SJSA1 (cell line): ENCODE results near the gene TGFBR3L. TPM values are rescaled to one million over a fixed set of nuclear protein-coding genes. Genes with fewer than 3 reads are reported as not detected.

ENCODE experiments used
- DNase-seq, 2 experiments: peaks; one replicate each; pipeline ENCODE4 v3.0.0-alpha.2; 2015 to 2020; ENCODE audit warnings: low spot score in 2 of 2, low read depth in 1 of 2
- H3K27ac ChIP-seq: fragments of 250-450 bp; sonication (Bioruptor Pico); 2 replicates; pipeline ENCODE4 v1.5.1; 2020; ENCODE audit warnings: mild to moderate bottlenecking, moderate library complexity
- H3K27me3 ChIP-seq: fragments of 250-450 bp; sonication (Bioruptor Pico); replicated peaks from 2 replicates; pipeline ENCODE4 v1.5.1; 2020; ENCODE audit warnings: mild to moderate bottlenecking, moderate library complexity
- H3K36me3 ChIP-seq: fragments of 250-450 bp; sonication (Bioruptor Pico); 2 replicates; pipeline ENCODE4 v1.5.1; 2020; ENCODE audit warnings: mild to moderate bottlenecking
- H3K4me1 ChIP-seq: fragments of 250-450 bp; sonication (Bioruptor Pico); replicated peaks from 2 replicates; pipeline ENCODE4 v1.6.1; 2021; ENCODE audit warnings: mild to moderate bottlenecking
- H3K4me3 ChIP-seq: fragments of 250-450 bp; sonication (Bioruptor Pico); 2 replicates; pipeline ENCODE4 v1.5.1; 2020; ENCODE audit warnings: mild to moderate bottlenecking
- H3K9me3 ChIP-seq: fragments of 250-450 bp; sonication (Bioruptor Pico); replicated peaks from 2 replicates; pipeline ENCODE4 v1.5.1; 2020; ENCODE audit warnings: mild to moderate bottlenecking
- total RNA-seq: library from RNA; depleted of rRNA; stranded (reverse); fragments of >200 nt; shearing (Covaris generic); gene quantifications from 2 replicates; pipeline ENCODE4 v1.2.3, GENCODE V29; 2014

TGFBR3L gene
- total RNA-seq, 1 experiment from 2014 or later: not detected

- peak; percentile 82 to 100 for DNase-seq
- H3K27ac ChIP-seq: peak overlapping the region; percentile 17
- peaks cover 14% of the 10 kb centered on the region for H3K36me3 ChIP-seq
- peak overlapping the region; percentile 70 for H3K4me3 ChIP-seq
- H3K4me1 ChIP-seq: peaks cover 50% of the 10 kb centered on the region
- H3K9me3 ChIP-seq: peaks cover 5% of the 10 kb centered on the region
- H3K27me3 ChIP-seq: peaks cover 35% of the 10 kb centered on the region
These were observed 6.1 kb downstream of the TGFBR3L start for GRCh38 chr19:7920519-7921301.

GRCh38 chr19:7921302-7921966 lies 6.8 kb downstream of the TGFBR3L start:
- H3K9me3 ChIP-seq: peaks cover 5% of the 10 kb centered on the region
- peaks cover 28% of the 10 kb centered on the region for H3K27me3 ChIP-seq
- peaks cover 16% of the 10 kb centered on the region for H3K36me3 ChIP-seq
- DNase-seq: no peak
- H3K4me3 ChIP-seq: peak overlapping the region; percentile 45
- H3K27ac ChIP-seq: peak overlapping the region; percentile 17
- H3K4me1 ChIP-seq: peaks cover 48% of the 10 kb centered on the region

- H3K27me3 ChIP-seq: peaks cover 20% of the 10 kb centered on the region
- peak overlapping the region; percentile 45; the same call in 1 of the 2 replicates for H3K4me3 ChIP-seq
- DNase-seq: no peak
- peaks cover 41% of the 10 kb centered on the region for H3K4me1 ChIP-seq
- peaks cover 22% of the 10 kb centered on the region for H3K36me3 ChIP-seq
- no peak overlapping the region for H3K27ac ChIP-seq
- peaks cover 5% of the 10 kb centered on the region for H3K9me3 ChIP-seq
These were observed 7.6 kb downstream of the TGFBR3L start for GRCh38 chr19:7921967-7922835.

GRCh38 chr19:7922836-7923195 lies 8.2 kb downstream of the TGFBR3L start:
- peaks cover 14% of the 10 kb centered on the region for H3K27me3 ChIP-seq
- H3K36me3 ChIP-seq: peaks cover 22% of the 10 kb centered on the region
- H3K4me1 ChIP-seq: peaks cover 38% of the 10 kb centered on the region
- H3K9me3 ChIP-seq: peaks cover 5% of the 10 kb centered on the region
- H3K4me3 ChIP-seq: no peak overlapping the region
- H3K27ac ChIP-seq: no peak overlapping the region
- DNase-seq: no peak

- no peak for DNase-seq
- no peak overlapping the region for H3K4me3 ChIP-seq
- peaks cover 6% of the 10 kb centered on the region for H3K27me3 ChIP-seq
- H3K27ac ChIP-seq: no peak overlapping the region
- H3K36me3 ChIP-seq: peaks cover 22% of the 10 kb centered on the region
- H3K4me1 ChIP-seq: peaks cover 42% of the 10 kb centered on the region
- H3K9me3 ChIP-seq: peaks cover 5% of the 10 kb centered on the region
These were observed 8.9 kb downstream of the TGFBR3L start for GRCh38 chr19:7923295-7924191.

- Histone ChIP-seq H3K4me3 (no peak overlapping the region), H3K36me3 (peaks cover 22% of the 10 kb centered on the region), H3K27me3 (peaks cover 6% of the 10 kb centered on the region), H3K27ac (no peak overlapping the region), H3K4me1 (peaks cover 47% of the 10 kb centered on the region), H3K9me3 (peaks cover 5% of the 10 kb centered on the region)
- DNase-seq: no peak
These were observed 9.6 kb downstream of the TGFBR3L start for GRCh38 chr19:7924241-7924640.

- peaks cover 6% of the 10 kb centered on the region for H3K27me3 ChIP-seq
- H3K9me3 ChIP-seq: peaks cover 5% of the 10 kb centered on the region
- peaks cover 50% of the 10 kb centered on the region for H3K4me1 ChIP-seq
- no peak for DNase-seq
- no peak overlapping the region for H3K27ac ChIP-seq
- H3K36me3 ChIP-seq: peaks cover 22% of the 10 kb centered on the region
- no peak overlapping the region; the same call in 1 of the 2 replicates for H3K4me3 ChIP-seq
These were observed 10.1 kb downstream of the TGFBR3L start for GRCh38 chr19:7924651-7925170.

GRCh38 chr19:7925171-7925851 lies 10.7 kb downstream of the TGFBR3L start:
- H3K9me3 ChIP-seq: peaks cover 5% of the 10 kb centered on the region
- peaks cover 28% of the 10 kb centered on the region for H3K36me3 ChIP-seq
- peaks cover 53% of the 10 kb centered on the region for H3K4me1 ChIP-seq
- peaks cover 6% of the 10 kb centered on the region for H3K27me3 ChIP-seq
- no peak overlapping the region for H3K27ac ChIP-seq
- DNase-seq: peak; percentile 48 to 81
- H3K4me3 ChIP-seq: peak overlapping the region; percentile 24

- no peak within 1 kb of the TSS for H3K27ac ChIP-seq
These were observed 11.5 kb downstream of the TGFBR3L start, which contains the start of gene CTXN1 for GRCh38 chr19:7926021-7926726. Gene CTXN1 (minus strand): TSS chr19:7926135. CDS start chr19:7925538, 597 bp downstream.

GRCh38 chr19:7926727-7927604 lies 12.3 kb downstream of the TGFBR3L start:
- DNase-seq: no peak
- Histone ChIP-seq H3K27me3 (peaks cover 6% of the 10 kb centered on the region), H3K9me3 (peaks cover 5% of the 10 kb centered on the region), H3K4me1 (peaks cover 42% of the 10 kb centered on the region), H3K4me3 (no peak overlapping the region), H3K27ac (no peak overlapping the region), H3K36me3 (peaks cover 38% of the 10 kb centered on the region)

More at GRCh38 chr19:7926021-7926726, 11.5 kb downstream of the TGFBR3L start, which contains the start of gene CTXN1:
- H3K36me3 ChIP-seq: peaks cover 35% of the 10 kb centered on the region
- peaks cover 6% of the 10 kb centered on the region for H3K27me3 ChIP-seq
- peaks cover 5% of the 10 kb centered on the region for H3K9me3 ChIP-seq
- peak within 1 kb of the TSS; percentile 24 for H3K4me3 ChIP-seq
- H3K4me1 ChIP-seq: peaks cover 50% of the 10 kb centered on the region
- no peak for DNase-seq
